GM10266 (cell line): ENCODE measurements around the gene TEX9.

ENCODE experiments used
- DNase-seq: peaks from one replicate; pipeline ENCODE4 v3.0.0; 2012; ENCODE audit errors: extremely low spot score
- TF ChIP-seq, protein P1 (sequence below): IDR thresholded peaks from 2 replicates; pipeline ENCODE4 v1.5.1; 2012; ENCODE audit warnings: mild to moderate bottlenecking, low read depth; ENCODE audit not compliant: control insufficient read depth, insufficient read depth; ENCODE audit errors: missing control alignments

TEX9 gene

DNA sequence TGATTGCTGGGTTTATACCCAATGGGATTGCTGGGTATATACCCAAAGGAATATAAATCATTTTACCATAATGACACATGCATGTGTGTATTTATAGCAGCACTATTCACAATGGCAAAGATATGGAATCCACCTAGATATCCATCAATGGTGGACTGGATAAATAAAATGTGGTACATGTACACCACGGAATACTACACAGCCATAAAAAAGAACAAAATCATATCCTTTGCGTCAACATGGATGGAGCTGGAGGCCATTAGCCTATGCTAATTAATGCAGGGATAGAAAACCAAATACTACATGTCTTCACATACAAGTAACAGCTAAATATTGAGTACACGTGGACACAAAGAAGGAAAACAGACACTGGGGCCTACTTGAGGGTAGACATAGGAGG lies 77.1 kb downstream of the TEX9 start:
- DNase-seq: no peak
- TF ChIP-seq, protein P1, sequence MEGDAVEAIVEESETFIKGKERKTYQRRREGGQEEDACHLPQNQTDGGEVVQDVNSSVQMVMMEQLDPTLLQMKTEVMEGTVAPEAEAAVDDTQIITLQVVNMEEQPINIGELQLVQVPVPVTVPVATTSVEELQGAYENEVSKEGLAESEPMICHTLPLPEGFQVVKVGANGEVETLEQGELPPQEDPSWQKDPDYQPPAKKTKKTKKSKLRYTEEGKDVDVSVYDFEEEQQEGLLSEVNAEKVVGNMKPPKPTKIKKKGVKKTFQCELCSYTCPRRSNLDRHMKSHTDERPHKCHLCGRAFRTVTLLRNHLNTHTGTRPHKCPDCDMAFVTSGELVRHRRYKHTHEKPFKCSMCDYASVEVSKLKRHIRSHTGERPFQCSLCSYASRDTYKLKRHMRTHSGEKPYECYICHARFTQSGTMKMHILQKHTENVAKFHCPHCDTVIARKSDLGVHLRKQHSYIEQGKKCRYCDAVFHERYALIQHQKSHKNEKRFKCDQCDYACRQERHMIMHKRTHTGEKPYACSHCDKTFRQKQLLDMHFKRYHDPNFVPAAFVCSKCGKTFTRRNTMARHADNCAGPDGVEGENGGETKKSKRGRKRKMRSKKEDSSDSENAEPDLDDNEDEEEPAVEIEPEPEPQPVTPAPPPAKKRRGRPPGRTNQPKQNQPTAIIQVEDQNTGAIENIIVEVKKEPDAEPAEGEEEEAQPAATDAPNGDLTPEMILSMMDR: no peak

DNA sequence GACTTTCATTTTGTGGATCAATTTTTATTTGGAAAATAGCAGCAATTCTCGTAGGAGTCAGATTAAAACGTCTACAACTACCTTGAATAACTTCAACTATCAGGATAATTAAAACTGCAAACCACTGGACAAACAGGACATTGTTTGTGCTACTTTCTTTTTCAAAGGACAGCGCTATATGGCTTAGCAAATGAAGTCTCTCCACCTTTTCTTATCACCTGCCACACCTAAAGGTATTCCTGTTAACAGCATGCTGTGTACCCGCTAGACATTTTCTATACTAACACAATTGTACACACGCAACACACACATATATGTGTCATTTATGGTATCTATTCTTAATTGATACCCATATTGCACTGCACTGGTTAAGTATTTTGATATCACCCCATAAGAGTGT lies 80.5 kb downstream of the TEX9 start:
- TF ChIP-seq, protein P1: no peak
- no peak for DNase-seq

DNA sequence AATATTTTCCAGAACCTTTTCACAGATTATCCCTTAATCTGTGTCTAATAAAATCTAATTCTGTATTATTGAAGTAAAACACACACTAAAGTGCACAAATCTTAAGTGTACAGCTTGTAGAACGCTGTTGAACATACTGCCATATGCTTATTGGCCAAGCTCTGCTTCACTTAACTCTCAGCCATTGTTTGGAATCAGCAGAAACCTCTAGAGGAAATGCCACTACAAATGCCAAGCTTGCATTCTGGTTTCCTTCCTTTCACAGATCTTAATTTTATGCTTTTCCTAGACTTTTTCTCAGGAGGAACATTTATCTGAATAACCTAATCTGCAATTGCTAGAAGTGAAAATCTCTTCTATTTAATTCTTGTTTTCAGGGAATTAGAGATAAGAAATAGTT lies 89.6 kb downstream of the TEX9 start:
- DNase-seq: no peak
- TF ChIP-seq, protein P1: no peak

DNA sequence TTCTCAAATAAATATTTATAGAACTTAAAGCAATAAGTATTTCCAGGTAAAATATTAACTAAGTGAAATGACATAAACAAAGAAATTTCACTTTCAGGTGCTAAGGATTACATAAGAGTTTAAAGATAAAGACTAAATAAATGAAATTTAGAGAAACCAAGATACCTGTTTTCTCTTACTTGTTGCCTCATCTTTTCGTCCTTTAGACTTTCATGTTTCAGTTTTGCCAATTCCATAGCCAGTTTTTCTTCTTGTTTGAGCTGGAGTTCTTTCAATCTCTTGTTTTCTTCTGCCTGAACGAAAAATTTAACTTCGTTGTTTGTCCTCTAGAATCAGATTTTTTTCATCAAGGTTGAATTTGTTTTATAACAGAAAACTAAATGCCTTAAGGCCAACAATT lies 91.0 kb downstream of the TEX9 start:
- DNase-seq: no peak
- TF ChIP-seq, protein P1: no peak

DNA sequence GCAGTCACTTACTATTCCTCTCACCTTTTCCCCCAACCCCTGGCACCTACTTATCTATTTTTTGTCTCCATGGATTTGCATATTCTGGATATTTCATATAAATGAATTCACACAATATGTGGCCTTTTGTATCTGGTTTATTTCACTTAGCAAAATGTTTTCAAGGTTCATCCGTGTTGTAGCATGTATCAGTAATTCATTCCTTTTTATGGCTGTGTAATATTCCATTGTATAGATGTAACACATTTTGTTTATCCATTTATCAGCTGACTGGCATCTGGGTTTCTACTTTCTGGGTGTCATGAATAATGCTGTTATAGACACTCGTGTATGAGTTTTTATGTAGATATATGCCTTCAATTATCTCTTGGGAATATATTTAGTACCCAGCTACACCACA lies 93.9 kb downstream of the TEX9 start:
- TF ChIP-seq, protein P1: no peak
- DNase-seq: no peak

DNA sequence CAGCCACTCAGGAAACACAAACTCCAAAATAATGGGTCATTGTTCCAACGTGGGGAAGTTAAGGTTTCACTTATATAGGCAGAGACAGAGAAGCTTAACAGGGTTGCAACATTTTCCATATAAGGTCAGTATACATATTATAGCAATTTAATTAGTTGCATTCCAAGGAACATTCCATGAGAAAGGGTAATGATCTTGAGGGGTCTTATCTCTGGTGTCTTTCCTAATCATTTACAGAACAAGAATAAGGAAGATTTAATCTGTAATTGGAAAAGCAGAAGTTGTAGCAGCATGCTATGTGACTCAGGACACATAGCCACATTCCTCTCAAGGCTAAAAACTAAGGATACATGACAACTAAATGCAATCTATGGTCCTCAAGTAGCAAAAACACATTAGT lies 94.8 kb downstream of the TEX9 start:
- TF ChIP-seq, protein P1: no peak
- DNase-seq: no peak

DNA sequence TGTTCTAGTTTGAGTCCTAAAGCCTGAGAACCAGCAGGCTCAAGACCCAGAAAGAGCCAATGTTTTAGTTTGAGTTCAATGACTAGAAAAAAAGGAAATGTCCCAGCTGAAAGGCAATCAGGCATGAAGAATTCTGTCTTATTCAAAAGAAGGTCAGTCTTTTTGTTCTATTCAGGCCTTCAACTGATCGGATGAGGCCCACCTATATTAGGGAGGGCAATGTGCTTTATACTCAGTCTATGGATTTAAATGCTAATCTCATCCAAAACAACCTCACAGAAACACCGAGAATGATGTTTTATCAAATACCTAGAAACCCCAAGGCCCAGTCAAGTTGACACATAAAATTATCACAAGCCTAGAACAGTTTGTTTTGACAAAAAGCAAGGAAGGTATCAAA lies 95.7 kb downstream of the TEX9 start:
- DNase-seq: no peak
- TF ChIP-seq, protein P1: no peak
